Measurements from ENCODE around the gene PBX4. TPM values are rescaled to one million over a fixed set of nuclear protein-coding genes. Genes with fewer than 3 reads are reported as not detected.
A peak's percentile ranks its signal among the peaks of the same experiment; 100 is the strongest.
"Not testable (repeated sequence)": the region's sequence is repeated elsewhere in the genome, so short reads cannot be mapped to it uniquely, and the experiment has no call there.

Gene PBX4
- polyA plus RNA-seq, 1 donor: 1.8 TPM

DNA sequence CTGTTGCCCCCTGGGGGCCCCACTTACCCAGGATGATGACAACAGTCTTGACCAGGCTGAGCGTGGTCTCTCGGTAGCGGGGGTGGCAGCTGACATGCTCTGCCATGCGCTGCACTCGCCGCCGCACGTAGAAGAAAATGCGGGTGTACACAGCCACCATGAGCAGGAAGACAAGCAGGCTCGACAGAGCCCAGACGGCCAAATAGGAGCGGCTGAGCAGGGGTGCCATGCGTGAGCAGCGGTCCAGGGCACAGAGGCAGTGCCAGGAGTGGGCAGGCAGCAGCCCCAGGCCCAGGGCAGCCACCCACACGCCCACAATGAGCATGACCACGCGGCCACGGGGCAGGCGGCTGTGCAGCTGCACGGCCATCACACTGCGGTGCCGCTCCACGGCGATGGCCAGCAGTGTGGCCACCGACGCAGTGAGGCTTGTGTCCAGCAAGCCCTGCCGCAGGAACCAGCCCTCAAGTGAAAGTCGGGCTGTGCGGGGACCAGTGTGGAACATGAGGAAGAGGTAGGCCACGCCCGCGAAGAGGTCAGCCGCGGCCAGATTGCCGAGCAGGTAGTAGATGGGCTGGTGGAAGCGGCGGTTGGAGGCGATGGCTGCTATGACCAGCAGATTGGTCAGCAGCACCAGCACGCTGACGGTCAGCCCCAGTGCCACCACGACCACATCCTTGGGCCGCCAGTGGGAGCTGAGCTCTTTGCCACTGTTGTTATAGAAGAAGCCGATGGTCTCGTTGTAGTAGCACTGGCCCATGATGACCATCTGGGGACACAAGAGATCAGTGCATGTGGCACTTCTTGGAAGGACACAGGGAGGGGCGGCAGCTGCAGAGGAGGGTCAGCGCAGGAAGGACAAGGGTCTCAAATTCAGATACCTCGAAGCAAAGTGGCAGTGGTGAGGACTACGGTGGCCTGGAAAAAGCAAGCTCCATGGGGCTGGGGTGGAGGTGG is 8.3 kb upstream of the PBX4 start:
- no peak for DNase-seq (ENCODE audit: low read depth)

DNA sequence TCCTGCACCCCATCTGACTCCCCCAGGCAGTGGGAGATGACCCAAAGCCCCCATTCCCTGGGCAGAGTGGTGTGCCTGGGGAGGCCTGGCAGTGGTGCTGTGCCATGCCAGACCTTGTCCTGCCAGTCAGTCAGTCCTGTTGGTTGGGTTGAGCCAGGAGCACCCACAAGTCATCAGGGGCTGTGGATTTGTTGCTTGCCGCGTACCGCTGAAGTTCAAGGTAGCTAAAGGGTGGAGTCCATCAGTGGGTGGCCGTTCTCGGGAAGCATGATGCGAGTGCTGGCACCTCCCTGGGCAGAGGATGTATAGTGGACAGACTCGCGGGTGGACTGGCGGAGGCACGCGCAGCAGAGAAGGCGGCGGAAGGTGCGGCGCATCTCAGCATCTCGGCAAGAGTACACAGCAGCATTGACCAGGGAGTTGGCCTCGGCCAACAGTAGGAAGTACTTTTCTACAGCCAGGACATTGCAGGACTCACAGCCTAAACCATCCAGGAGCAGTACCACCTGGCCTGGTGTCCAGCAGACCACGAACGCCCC is 5.6 kb upstream of the PBX4 start:
- no peak for DNase-seq (ENCODE audit: low read depth)

DNA sequence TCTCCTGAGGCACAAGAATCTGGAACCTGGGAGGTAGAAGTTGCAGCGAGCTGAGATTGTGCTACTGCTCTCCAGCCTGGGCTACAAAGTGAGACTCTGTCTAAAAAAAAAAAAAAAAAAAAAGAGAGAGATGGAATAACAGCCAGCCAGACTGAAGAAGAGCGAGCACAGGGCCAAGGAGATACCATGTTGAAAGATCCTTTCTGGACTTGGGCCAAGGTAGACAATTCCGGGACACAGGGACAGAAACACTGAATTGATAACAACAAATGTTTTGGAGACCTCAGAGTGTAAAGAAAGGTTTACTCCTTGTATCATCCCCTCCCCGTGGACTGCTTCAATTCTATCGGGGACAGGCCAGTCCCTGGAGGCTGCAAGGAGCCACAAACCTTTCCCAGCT is 4.9 kb upstream of the PBX4 start:
- DNase-seq (ENCODE audit: low read depth): no peak

DNA sequence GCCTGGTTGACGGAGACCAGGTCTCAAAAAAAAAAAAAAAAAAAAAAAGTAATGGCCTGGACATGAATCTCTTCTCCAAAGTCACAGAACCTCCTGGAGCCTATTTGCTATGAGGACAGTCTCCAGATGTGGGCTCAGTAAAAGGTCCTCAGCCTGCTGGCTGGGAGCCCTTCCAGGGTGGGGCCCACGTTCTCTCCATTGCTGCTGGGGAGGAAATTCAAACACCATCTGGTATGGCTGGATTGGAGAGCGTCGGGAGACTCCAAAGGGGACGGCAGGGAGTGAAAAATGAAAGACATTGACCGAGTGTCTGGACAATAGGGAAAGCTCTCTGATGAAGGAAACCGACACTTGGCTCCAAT is 1.3 kb upstream of the PBX4 start:
- DNase-seq (ENCODE audit: low read depth): no peak

DNA sequence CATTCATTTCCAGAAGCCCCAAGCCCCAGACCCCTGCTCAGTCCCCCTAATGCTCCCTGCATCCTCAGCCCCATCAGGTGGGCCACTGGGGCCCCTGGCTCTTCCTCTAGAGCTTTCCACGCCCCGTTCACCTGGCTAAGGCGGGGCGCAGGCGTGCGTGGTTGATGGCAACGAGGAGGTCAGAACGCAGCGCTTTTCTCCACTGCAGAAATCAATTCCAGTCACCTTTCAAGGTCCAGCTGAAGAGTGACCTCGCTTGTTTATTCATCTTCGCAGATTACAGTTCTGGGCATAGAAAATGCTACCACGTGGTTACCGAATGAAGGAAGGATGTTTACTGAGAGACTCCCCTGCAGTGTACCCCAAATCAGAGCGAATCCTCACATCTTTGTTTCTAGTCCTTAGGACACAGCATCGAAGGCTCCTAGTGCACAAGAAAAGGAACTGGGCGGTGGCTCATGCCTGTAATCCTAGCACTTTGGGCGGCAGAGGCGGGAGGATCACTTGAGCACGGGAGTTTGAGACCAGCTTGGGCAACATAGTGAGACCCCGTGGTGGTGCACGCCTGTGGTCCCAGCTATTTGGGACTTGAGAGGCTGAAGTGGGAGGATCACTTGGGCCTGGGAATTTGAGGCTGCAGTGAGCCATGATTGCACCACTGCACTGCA is 828 bp upstream of the PBX4 start:
- no peak for DNase-seq (ENCODE audit: low read depth)

DNA sequence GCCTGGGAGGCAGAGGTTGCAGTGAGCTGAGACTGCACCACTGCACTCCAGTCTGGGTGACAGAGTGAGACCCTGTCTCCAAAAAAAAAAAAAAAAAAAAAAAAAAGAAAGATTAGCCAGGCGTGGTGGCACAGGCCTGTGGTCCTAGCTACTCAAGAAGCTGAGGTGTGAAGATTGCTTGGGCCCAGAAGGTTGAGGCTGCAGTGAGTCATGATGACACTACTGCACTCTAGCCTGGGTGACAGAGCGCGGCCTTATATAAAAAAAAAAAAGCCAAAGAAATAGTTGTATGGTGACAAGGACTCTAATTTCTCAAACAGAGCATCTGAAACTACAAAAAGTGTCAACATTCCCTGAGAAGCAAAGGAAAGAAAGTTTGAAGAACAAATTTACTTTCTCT is 3.4 kb downstream of the PBX4 start:
- DNase-seq (ENCODE audit: low read depth): no peak

DNA sequence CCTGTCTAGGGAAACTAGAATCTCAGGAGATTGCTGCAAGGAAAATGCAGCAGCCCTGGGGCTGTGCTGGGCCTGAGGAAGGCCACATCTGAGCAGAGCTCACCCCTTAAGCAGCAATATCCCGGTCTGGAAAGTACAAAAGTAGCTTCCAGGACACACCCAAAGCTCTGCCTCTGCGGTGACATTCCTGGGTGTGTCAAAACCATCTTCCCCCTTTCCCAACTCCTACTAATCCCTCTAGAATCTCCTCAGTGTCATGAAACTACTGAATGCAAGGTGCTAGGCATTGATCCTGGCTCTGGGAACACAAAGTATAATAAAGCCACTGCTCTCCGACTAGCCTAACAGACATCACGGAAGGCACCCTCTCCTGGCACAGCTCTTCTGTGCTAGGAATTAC is 5.0 kb downstream of the PBX4 start:
- DNase-seq (ENCODE audit: low read depth): no peak

DNA sequence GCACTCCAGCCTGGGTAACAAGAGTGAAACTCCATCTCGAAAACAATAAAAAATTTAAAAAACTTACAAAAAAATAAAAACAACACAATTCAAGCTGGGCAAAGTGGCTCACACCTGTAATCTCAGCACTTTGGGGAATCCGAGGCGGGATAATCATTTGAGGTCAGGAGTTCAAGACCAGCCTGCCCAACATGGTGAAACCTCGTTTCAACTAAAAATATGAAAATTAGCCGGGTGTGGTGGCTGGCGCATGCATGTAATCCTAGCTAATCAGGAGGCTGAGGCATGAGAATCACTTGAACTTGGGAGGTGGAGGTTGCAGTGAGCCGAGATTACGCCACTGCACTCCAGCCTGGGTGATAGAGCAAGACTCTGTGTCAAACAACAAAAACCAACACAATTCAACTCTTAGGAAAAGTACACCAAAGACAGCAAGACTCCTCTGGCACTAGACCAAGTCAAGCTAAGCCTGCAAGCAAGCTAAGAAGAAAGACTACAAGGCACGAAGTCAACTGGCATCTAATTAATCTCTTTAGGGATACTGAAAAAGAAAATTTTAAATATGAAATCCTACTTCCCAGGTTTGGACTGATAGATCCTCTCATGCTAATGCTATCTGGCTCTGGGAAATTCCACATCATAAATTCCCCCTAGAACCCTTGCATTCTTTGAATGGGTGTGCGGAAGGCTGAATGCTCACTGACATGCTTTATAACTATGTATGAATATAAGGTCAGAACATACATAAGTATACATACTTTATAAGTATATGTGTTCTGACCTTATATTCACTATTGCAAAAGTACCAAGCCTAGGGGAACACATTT is 7.9 kb downstream of the PBX4 start:
- no peak for DNase-seq (ENCODE audit: low read depth)

DNA sequence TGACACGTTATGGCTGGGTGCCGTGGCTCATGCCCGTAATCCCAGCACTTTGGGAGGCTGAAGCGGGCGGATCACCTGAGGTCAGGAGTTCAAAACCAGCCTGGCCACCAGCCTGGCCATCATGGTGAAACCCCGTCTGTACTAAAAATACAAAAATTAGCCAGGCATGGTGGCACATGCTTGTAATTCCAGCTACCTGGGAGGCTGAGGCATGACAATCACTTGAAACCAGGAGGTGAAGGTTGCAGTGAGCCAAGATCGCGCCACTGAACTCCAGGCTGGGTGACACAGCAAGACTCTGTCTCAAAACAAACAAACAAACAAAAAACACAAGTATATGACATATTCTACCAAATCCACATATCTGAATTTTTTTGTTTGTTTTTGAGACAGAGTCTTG is 11.8 kb downstream of the PBX4 start:
- DNase-seq (ENCODE audit: low read depth): not testable (repeated sequence)

DNA sequence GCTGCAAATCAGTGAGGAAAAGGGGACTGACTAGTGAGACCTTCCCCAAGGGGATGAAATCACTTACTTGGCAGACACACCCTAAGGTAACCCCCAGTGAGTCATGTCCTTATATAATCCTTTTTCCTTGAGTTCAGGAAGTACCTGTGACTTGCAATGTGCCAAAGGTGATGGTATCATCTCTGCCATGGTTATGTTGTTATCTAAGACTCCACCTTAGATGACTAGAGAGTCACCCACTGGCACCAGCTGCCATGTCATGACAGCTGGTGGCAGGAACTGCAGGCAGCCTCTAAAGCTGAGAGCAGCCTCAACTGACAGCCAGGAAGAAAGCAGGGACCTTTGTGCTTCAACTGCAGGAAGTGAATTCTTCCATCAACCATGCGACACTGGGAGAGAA is 12.5 kb downstream of the PBX4 start:
- DNase-seq (ENCODE audit: low read depth): no peak

DNA sequence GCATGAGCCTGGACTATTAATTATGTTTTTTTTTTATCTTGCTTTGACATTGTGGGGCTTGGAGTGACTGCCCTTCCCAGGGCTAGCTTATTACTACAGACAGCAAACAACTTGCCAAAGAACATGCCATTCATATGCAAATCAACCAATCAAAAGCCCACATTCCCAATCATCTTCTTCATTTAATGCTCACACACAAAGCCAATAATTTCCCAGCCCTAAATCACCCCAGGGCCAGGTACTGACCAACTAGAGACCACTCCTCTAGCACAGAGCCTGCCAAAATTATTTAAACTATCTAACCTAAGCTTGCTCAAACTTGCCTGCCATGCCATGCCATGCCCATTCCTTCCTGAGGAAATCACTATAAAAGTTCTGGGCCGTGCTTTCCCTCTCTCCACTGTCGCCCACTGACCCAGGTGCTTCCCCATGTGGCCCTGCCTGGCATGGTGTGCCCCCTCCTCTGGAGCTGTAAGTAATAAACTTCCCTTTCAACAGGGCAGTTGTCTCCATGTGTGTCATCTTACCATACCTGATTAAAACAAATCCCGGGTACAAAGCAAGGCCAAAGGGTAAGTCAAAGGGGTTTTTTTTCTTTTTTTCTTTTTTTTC is 15.7 kb downstream of the PBX4 start:
- DNase-seq (ENCODE audit: low read depth): no peak

DNA sequence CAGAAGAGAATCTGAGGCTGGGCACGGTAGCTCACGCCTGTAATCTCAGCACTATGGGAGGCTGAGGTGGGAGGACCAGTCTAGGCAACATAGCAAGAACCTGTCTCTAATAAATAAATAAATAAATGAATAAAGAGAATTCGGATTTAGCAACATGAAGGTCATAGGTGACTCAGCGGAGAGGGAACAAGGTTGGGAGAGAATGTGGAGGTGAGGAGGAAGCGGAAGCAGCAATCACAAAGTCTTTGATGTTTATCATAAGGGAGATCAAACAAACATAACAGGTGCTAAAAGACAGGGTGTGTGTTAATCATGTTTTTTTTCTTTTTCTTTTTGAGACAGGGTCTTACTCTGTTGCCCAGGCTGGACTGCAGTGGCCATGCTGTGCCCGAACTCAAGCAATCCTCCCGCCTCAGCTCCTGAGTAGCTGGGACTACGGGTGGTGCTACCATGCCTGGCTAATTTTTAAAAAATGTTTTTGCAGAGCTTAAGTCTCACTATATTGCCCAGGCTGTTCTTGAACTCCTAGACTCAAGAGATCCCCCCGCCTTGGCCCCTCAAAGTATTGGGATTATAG is 16.3 kb downstream of the PBX4 start:
- no peak for DNase-seq (ENCODE audit: low read depth)

DNA sequence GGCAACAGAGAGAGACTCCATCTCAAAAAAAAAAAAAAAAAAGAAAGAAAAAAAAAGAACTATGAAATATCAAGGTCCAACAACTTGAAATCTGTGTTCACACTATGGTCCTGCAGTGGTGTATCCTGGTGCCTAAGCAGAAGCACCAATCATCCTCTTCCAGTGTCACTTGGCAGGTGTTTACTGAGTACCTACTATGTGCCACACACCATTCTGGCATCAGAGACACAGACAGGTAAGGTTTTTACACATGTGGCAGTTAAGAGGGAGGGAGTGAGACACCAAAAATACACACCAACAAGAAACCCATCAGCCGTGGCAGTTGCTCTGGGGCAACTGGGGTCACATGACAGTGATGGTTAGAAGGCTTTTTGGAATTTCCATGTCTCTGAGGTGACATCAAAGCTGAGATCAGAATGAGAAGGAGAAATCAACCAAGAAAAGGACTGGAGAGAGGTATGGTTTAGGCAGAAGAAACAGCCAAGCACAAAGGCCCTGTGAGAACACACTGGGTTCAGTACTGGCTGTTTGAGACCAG is 17.6 kb downstream of the PBX4 start:
- no peak for DNase-seq (ENCODE audit: low read depth)

DNA sequence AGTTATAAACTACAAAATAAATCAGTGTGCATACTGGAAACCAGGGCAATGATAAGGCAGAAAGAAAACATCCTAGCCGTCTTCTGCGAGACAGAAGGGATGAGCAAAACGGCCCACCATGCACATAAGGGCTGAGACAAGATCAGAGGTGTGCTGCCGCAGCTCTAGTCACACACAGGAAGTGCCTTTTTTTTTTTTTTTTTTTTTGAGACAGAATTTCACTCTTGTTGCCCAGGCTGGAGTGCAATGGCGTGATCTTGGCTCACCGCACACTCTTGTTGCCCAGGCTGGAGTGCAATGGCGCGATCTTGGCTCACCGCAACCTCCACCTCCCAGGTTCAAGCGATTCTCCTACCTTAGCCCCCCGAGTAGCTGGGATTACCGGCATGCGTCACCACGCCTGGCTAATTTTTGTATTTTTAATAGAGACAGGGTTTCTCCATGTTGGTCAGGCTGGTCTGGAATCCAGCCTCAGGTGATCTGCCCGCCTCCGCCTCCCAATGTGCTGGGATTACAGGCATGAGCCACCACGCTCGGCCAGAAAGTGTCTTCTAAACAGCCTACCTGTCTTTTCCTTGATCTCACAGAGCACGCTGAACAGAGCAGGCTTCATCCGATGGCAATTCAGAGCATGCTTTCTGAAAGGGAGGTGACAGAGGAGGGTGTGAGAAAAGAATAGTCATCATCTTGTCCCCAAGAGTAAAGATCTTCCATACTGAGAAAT is 19.6 kb downstream of the PBX4 start:
- DNase-seq (ENCODE audit: low read depth): not testable (repeated sequence)

DNA sequence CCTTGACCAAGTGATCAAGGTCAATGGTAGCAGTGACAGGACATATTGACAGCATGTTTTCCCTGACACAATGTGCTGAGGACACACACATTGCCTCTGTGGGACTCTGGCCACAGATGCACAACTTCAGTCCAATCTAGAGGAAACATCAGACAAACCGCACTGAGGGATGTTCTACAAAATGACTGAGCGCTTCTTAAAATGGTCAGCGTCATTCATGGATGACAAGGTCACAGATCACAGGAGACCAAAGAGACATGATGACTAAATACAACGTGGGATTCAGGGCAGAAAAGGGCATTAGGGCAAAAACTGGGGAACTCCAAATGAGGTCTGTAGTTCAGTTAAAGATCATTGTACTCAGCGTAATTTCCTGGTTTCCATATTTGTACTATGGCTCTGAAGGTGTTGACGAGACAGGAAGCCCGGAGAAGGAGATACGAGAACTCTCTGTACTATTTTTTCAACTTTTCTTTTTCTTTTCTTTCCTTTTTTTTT is 20.6 kb downstream of the PBX4 start:
- DNase-seq (ENCODE audit: low read depth): no peak

DNA sequence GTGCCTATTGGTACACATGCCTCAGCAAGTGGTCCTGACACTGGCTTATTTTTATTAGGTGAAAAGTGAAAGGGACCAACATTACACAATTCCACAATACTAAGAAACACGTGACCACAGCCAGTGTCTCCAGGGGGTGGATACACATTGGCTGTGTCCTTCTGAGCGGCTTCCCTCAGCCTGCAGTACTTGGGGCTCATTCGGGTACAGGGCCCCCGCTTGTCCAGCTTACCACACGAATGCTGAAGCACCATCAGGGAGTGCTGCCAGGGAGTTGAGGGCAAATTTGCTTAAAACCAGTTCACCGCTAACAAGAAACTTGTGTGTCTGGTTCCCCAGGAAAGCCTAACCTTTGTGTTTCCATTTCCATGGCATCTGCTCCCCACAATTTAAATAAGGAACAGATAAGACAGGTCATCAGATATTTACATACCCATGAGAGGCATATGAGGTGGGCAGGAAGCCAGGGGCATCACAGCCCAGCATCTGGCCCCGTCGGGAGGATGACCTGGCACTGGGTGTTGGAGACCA is 23.3 kb downstream of the PBX4 start:
- DNase-seq (ENCODE audit: low read depth): no peak

DNA sequence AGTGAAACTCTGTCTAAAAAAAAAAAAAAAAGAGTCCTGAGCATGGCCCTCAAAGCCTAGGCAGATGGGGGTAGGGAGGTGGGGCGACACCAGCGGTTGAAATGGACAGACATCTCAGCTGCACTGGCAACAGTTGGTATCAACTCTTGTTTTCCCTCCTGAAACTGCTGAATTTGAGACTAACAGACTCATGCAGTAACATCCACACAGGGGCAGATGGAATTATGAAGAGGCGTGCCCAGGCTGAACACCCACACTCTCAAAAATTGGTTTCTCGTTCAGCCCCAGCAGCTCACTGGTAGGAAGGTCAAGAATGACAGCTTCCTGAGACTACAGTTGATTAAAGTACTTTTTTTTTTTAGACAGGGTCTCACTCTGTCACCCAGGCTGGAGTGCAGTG is 24.1 kb downstream of the PBX4 start:
- DNase-seq (ENCODE audit: low read depth): no peak

DNA sequence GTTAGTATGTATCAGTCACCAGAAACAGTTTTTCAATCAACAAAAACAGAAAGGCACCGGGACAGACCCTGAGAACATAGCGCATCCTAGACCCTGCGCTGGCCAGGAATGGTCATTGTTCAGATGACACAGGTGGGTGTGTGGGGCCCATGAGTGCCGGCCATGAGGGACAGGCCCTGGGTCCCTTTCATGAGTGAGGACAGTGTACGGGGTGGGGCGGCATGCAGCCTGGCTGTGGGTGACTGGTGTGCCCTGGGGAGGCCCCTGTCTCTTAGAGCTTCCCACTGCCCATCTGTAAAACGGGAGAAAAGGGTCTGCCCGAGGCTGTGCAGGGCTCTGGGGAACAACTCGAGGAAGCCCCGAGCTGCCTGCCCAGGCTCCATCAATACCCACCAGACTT is 25.8 kb downstream of the PBX4 start:
- no peak for DNase-seq (ENCODE audit: low read depth)

DNA sequence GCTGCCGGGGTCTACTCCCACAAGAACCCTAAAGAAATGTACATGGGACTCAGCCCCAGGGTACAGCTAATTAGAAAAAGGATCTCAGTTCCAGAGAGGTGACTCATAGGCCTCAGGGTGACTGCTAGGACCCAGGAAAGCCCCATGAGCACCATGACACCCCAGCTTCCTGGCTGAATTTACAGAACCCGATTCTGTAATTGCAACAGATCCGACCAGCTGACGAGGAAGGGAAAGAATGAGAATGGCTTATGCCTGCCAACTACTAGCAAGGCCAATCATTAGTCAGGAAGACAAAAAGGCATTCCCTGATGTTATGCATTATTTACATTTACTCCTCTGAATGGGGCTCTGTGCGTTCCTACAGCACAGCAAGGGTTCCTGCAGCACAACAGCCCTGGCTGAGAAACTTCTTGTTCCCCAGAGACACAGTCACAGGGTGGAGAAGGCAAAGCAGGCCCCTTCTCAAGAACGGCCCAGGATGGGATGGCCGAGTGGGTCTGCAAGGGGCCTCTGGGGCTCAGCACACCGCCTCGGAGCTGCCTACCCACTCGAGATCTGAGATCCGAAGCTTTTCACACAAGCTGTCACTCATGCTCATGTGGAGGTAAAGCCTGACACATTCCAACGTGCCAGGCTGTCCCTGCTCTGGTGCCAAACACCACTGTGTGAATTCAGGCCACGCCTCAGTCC is 27.2 kb downstream of the PBX4 start:
- DNase-seq (ENCODE audit: low read depth): peak; percentile 76

Data from forelimb muscle (tissue), 1 donor.